ENCODE results near the gene FIGLA.

DNA sequence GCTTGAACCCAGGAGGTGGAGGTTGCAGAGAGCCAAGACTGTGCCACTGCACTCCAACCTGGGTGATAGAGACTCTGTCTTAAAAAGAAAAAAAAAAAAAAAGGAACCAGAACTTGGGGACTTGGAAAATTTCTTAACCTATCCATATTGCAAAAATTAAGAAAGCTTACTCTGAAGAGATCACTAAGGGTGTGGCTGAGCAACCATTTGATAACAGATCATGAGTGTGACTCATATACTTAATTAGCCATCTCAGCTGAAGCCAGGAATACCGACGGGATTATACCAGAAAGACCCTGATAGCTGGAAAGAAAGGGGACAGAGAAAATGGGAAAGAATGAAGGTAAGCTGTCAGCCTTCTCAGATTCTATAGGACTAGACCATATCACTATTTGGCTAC, 15.3 kb downstream of the FIGLA start:
- no peak for TF ChIP-seq POLR2AphosphoS5 (IDR thresholded peaks at IDR 0.05)
- no peak for TF ChIP-seq POLR2A (IDR thresholded peaks at IDR 0.05)
- no peak for TF ChIP-seq CTCF (IDR thresholded peaks at IDR 0.05)
- TF ChIP-seq EP300 (IDR thresholded peaks at IDR 0.05), result no peak
